OCI-LY3 (cell line): ENCODE results near the gene AP2A2.

ENCODE experiments used
- CTCF ChIP-seq: fragments of 200-600, 300-600 bp; sonication (generic); IDR thresholded peaks from 2 replicates; pipeline ENCODE4 v1.5.1; 2014; ENCODE audit warnings: antibody characterized with exemption, low read length, low read depth
- EZH2phosphoT487 ChIP-seq: fragments of 200-600 bp; shearing (Covaris generic); IDR thresholded peaks from 2 replicates; pipeline ENCODE4 v1.6.1; 2018; ENCODE audit warnings: antibody characterized with exemption, mixed run types, low read depth

DNA sequence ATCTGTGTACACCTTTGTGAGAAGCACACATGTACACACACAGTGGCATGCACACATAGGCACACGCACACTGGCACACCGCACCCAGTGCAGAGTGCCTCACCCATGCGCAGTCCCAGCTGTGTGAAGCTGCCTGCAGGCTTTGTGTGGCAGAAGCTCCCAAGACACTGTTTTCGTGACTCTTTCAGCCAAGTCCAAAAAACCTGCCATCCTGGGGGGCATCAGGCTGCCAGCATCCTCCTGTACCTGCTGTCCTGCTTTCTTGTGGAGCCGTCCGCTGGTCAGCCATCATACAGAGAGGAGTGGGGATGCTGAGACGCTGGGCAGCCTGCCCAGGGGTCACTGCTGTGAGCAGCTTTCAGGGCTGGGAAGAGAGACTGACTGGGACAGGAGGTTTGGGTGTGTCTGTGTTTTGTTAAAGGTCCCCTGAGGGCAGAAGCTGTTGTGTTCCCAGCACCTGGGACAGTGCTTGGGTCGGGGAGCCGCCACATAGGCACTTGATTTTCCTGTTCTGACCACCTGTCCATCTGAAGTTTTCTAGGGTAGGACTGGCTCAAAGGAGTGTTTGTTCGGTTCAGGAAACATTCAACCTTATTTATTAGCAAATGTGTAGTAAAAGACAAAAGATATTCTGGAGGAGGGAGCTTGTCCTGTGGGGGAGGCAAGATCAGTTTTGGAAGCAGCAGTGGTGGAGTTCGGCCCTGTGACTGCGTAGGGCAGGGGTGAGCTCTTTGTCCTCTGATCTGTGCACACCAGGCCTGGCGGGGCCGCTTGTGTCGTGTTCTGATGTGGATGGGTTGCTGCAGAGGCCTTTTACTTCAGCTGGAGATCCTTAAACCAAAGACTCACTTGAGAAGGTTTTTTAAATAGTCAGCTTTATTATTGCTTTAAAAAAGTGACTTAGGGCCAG lies 29.7 kb downstream of the AP2A2 start:
- TF ChIP-seq EZH2phosphoT487 (no peak), CTCF (no peak)
